HG03103 (cell line): ENCODE measurements around the gene ZBTB7B.

Experiments used
- ATAC-seq: cut with Tn5 transposase; IDR thresholded peaks from one replicate; pipeline ENCODE4 v1.9.1; 2021; ENCODE audit warnings: low read depth; ENCODE audit not compliant: unreplicated experiment

Gene ZBTB7B

GRCh38 chr1:155034318-155035208 lies 32.0 kb downstream of the ZBTB7B start:
- ATAC-seq: no peak

- ATAC-seq: no peak
Measured at GRCh38 chr1:155035936-155036335, 33.3 kb downstream of the ZBTB7B start.

GRCh38 chr1:155037043-155037442 lies 34.4 kb downstream of the ZBTB7B start:
- no peak for ATAC-seq

GRCh38 chr1:155037851-155038441 lies 35.3 kb downstream of the ZBTB7B start:
- no peak for ATAC-seq

GRCh38 chr1:155038602-155039307 lies 36.2 kb downstream of the ZBTB7B start:
- no peak for ATAC-seq

GRCh38 chr1:155039308-155039669 lies 36.7 kb downstream of the ZBTB7B start:
- ATAC-seq: no peak

- ATAC-seq: no peak
Measured at GRCh38 chr1:155040358-155041093, 37.9 kb downstream of the ZBTB7B start.

- no peak for ATAC-seq
Measured at GRCh38 chr1:155042789-155043188, 40.2 kb downstream of the ZBTB7B start.

- ATAC-seq: no peak
Measured at GRCh38 chr1:155043301-155043702, 40.7 kb downstream of the ZBTB7B start.

GRCh38 chr1:155043793-155044192 lies 41.2 kb downstream of the ZBTB7B start:
- no peak for ATAC-seq

GRCh38 chr1:155044365-155044764 lies 41.8 kb downstream of the ZBTB7B start:
- ATAC-seq: no peak

- ATAC-seq: no peak
Measured at GRCh38 chr1:155044812-155045657, 42.4 kb downstream of the ZBTB7B start.

GRCh38 chr1:155048449-155049334 lies 46.1 kb downstream of the ZBTB7B start:
- no peak for ATAC-seq

GRCh38 chr1:155049651-155050559 lies 47.3 kb downstream of the ZBTB7B start:
- no peak for ATAC-seq

- no peak for ATAC-seq
Measured at GRCh38 chr1:155050560-155051341, 48.1 kb downstream of the ZBTB7B start, which contains the start of gene ADAM15. ADAM15 (plus strand) TSS chr1:155051316; CDS start chr1:155051387, 71 bp downstream.

- no peak for ATAC-seq
Measured at GRCh38 chr1:155051342-155051776, 48.8 kb downstream of the ZBTB7B start.
